Measurements from ENCODE around the gene KRT84. TPM values are rescaled to one million over a fixed set of nuclear protein-coding genes. Genes with fewer than 3 reads are reported as not detected.

Gene KRT84
- total and polyA plus RNA-seq, 2 of the 4 experiments (the other 2 are of a cell fraction) = not detected

DNA sequence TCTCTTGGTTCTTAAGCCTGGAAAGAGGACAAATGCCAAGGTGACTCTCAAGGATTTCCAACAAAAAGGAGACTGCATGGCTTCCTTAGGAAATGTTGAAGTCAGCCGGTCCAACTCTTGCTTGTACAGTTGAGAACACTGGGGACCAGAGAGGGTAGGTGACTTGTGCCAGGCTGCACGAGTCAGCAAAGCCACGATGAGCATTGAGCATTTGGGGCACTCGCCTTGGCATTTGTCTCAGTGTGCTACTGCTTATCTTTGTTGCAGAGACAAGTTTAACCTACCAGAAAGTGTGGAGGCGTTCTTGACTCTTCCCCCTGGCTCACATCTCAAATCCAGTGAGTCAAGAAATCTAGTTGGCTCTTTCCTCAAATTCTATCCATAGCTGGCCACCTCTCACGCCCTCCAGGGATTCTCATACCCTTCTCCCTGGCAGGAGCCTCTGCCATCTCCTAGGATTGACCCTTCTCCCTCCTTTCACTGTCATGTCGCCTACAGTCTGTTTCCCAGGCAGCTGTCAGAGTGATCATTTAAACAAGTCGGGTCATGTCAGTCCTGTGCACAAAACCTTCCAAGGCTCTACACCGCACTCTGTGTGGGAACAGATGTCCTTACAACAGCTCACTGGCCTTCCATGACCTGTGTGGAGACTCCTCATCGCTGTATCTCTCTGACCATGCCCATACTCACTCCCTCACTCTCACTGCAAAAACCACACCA is 47.1 kb downstream of the KRT84 start:
- H3K27ac ChIP-seq (ENCODE audit: insufficient read depth, low read length) = no peak overlapping the region
- H2BK15ac ChIP-seq (ENCODE audit: low read depth, low read length) = no peak overlapping the region
- ChIA-PET POLR2A (ENCODE audit: unreplicated experiment) (no interaction called here), CTCF (interaction anchor here (1.5 kb wide), 1 partner anchor 116 kb away, joined by 3 read pairs; no protein-coding TSS in a partner anchor)
- no peaks in the 10 kb centered on the region for H4K20me1 ChIP-seq (ENCODE audit: insufficient read depth, low read length)
- H2AFZ ChIP-seq (replicated peaks; ENCODE audit: low read length, poor library complexity) = no peak overlapping the region
- intact Hi-C loops (cut with micrococcal nuclease) (no loop called here), in situ Hi-C loops (cut with MboI; ENCODE audit: low sequenced_read_pairs) (no loop called here), dilution Hi-C loops (cut with HindIII; ENCODE audit: low sequenced_read_pairs, unreplicated experiment) (no loop called here)
- H3K4me2 ChIP-seq (ENCODE audit: low read depth, low read length) = no peak overlapping the region
- no TSS peak for BruUV-seq (replicated peaks)
- no peak overlapping the region for H2BK120ac ChIP-seq (ENCODE audit: low read depth, low read length)
- no peak overlapping the region for H3K23ac ChIP-seq (ENCODE audit: low read depth, low read length)
- DNase-seq = no peak
- no peak overlapping the region for H3K9ac ChIP-seq (ENCODE audit: low read depth, low read length)
- H2BK5ac ChIP-seq (ENCODE audit: low read depth, low read length, poor library complexity, severe bottlenecking) = no peak overlapping the region
- no peak overlapping the region for H3K4me3 ChIP-seq (ENCODE audit: insufficient read depth, low read depth, low read length)
- H3K4me1 ChIP-seq (ENCODE audit: control insufficient read depth, insufficient read depth, low read length) = no peaks in the 10 kb centered on the region
- no peak overlapping the region for H4K8ac ChIP-seq (ENCODE audit: low read depth in 2 of 2, low read length in 2 of 2)
- TF ChIP-seq MAFK (IDR thresholded peaks at IDR 0.05; ENCODE audit: low read depth, low read length) (no peak), CEBPB (IDR thresholded peaks at IDR 0.05; ENCODE audit: low read depth, low read length) (no peak), RFX5 (IDR thresholded peaks at IDR 0.05; ENCODE audit: low read depth, low read length) (no peak), FOS (IDR thresholded peaks at IDR 0.05; ENCODE audit: low read depth, low read length) (no peak), MXI1 (IDR thresholded peaks at IDR 0.05; ENCODE audit: borderline replicate concordance, low read depth, low read length) (no peak), RAD21 (IDR thresholded peaks at IDR 0.05; ENCODE audit: low read length) (no peak), SMC3 (IDR thresholded peaks at IDR 0.05; ENCODE audit: low read depth, low read length) (no peak), NFE2L2 (IDR thresholded peaks at IDR 0.05; ENCODE audit: low read depth, low read length) (no peak), MAZ (IDR thresholded peaks at IDR 0.05; ENCODE audit: borderline replicate concordance, low read depth, low read length) (no peak), RCOR1 (IDR thresholded peaks at IDR 0.05; ENCODE audit: insufficient replicate concordance, low read length) (no peak), CHD1 (IDR thresholded peaks at IDR 0.05; ENCODE audit: low read depth, low read length) (no peak), POLR2A (IDR thresholded peaks at IDR 0.05; ENCODE audit: low read depth, low read length) (no peak)
- TF ChIP-seq, protein P1, sequence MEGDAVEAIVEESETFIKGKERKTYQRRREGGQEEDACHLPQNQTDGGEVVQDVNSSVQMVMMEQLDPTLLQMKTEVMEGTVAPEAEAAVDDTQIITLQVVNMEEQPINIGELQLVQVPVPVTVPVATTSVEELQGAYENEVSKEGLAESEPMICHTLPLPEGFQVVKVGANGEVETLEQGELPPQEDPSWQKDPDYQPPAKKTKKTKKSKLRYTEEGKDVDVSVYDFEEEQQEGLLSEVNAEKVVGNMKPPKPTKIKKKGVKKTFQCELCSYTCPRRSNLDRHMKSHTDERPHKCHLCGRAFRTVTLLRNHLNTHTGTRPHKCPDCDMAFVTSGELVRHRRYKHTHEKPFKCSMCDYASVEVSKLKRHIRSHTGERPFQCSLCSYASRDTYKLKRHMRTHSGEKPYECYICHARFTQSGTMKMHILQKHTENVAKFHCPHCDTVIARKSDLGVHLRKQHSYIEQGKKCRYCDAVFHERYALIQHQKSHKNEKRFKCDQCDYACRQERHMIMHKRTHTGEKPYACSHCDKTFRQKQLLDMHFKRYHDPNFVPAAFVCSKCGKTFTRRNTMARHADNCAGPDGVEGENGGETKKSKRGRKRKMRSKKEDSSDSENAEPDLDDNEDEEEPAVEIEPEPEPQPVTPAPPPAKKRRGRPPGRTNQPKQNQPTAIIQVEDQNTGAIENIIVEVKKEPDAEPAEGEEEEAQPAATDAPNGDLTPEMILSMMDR (conservative IDR thresholded peaks at IDR 0.05; ENCODE audit: low read depth, low read length) = no peak
- TF ChIP-seq, protein P2, sequence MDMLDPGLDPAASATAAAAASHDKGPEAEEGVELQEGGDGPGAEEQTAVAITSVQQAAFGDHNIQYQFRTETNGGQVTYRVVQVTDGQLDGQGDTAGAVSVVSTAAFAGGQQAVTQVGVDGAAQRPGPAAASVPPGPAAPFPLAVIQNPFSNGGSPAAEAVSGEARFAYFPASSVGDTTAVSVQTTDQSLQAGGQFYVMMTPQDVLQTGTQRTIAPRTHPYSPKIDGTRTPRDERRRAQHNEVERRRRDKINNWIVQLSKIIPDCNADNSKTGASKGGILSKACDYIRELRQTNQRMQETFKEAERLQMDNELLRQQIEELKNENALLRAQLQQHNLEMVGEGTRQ (IDR thresholded peaks at IDR 0.05; ENCODE audit: low read depth, low read length) = no peak
- TF ChIP-seq, protein P3, sequence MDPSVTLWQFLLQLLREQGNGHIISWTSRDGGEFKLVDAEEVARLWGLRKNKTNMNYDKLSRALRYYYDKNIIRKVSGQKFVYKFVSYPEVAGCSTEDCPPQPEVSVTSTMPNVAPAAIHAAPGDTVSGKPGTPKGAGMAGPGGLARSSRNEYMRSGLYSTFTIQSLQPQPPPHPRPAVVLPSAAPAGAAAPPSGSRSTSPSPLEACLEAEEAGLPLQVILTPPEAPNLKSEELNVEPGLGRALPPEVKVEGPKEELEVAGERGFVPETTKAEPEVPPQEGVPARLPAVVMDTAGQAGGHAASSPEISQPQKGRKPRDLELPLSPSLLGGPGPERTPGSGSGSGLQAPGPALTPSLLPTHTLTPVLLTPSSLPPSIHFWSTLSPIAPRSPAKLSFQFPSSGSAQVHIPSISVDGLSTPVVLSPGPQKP (IDR thresholded peaks at IDR 0.05; ENCODE audit: borderline replicate concordance, low read depth, low read length) = no peak
- no peak overlapping the region for H2BK20ac ChIP-seq (ENCODE audit: low read depth, low read length)
- no peaks in the 10 kb centered on the region for H3K36me3 ChIP-seq (ENCODE audit: control insufficient read depth, insufficient read depth, low read length)
- H4K5ac ChIP-seq (ENCODE audit: low read depth, low read length) = no peak overlapping the region
- H3K27me3 ChIP-seq (ENCODE audit: control insufficient read depth, insufficient read depth, low read length) = peaks cover 53% of the 10 kb centered on the region
- no peaks in the 10 kb centered on the region for H3K79me1 ChIP-seq (ENCODE audit: low read depth in 1 of 2, low read length in 2 of 2)
- no peak overlapping the region for H3K18ac ChIP-seq (ENCODE audit: low read depth, low read length)
- peaks cover 8% of the 10 kb centered on the region for H3K9me3 ChIP-seq (ENCODE audit: control insufficient read depth, insufficient read depth, low read length)
- no peak for ATAC-seq (ENCODE audit: low read depth)
- no peak overlapping the region for H3K4ac ChIP-seq (ENCODE audit: low read depth, low read length)
- no peaks in the 10 kb centered on the region for H3K9me1 ChIP-seq (ENCODE audit: insufficient read depth, low read length)
- no peak overlapping the region for H4K91ac ChIP-seq (ENCODE audit: insufficient read depth, low read depth, low read length)
- H3K56ac ChIP-seq (ENCODE audit: extremely low read depth, insufficient read depth, low read length) = no peak overlapping the region
- H2AK5ac ChIP-seq (ENCODE audit: low read depth, low read length) = no peak overlapping the region
- no peak overlapping the region for H3K14ac ChIP-seq (replicated peaks; ENCODE audit: low read depth, low read length)
- no peak overlapping the region for H2AK9ac ChIP-seq (replicated peaks; ENCODE audit: low read depth, low read length, poor library complexity)
- WGBS, 2 experiments (ENCODE audit: extremely low coverage in 2 of 2, insufficient read length in 1 of 2) = 45% methylated on average over 4 of the region's 10 CpGs; no CpG with 5 or more reads in 1 of the 2 experiments
